GM12801 (cell line): ENCODE results near the gene HARBI1.

Experiments used
- TF ChIP-seq, protein P1 (sequence below): IDR thresholded peaks from one replicate; pipeline ENCODE4 v1.5.1; 2011; ENCODE audit warnings: control low read depth; ENCODE audit not compliant: insufficient read length; ENCODE audit errors: extremely low read depth

The HARBI1 gene

DNA sequence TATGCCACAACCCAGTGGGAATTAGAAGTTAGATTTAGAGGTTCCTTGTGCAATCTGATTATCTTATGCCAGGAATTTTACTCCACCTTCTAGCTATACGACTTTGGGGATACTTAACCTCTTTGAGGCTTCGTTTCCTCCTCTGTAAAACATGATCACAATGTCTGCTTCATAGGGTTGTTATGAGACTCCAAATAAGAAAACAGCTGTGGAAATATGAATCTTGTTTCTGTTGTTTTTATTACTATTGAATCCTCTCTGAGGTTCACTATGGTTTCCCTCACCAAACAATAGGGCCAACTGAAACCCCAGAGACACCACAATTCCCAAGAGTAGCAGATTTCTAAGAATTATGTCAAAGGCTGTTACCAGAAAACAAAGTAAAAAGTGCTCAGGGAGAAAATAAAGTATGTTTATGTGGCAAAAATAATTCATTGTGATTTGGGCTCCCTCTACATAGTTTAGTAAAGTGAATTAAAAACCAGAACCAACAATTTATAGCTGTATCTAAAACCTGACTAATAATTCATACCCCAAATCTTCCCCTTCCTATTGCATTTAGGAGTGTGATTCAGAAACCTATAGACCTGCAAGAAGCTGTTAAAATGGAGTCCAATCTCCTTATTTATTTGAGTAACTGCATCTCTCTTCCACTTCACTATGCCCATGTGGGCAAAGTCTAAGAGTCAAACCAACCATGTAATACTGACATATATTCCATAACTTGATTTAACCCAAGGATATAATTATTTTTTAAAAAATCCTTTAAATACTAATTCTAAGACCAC is 61.6 kb downstream of the HARBI1 start:
- TF ChIP-seq, protein P1, sequence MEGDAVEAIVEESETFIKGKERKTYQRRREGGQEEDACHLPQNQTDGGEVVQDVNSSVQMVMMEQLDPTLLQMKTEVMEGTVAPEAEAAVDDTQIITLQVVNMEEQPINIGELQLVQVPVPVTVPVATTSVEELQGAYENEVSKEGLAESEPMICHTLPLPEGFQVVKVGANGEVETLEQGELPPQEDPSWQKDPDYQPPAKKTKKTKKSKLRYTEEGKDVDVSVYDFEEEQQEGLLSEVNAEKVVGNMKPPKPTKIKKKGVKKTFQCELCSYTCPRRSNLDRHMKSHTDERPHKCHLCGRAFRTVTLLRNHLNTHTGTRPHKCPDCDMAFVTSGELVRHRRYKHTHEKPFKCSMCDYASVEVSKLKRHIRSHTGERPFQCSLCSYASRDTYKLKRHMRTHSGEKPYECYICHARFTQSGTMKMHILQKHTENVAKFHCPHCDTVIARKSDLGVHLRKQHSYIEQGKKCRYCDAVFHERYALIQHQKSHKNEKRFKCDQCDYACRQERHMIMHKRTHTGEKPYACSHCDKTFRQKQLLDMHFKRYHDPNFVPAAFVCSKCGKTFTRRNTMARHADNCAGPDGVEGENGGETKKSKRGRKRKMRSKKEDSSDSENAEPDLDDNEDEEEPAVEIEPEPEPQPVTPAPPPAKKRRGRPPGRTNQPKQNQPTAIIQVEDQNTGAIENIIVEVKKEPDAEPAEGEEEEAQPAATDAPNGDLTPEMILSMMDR: no peak

DNA sequence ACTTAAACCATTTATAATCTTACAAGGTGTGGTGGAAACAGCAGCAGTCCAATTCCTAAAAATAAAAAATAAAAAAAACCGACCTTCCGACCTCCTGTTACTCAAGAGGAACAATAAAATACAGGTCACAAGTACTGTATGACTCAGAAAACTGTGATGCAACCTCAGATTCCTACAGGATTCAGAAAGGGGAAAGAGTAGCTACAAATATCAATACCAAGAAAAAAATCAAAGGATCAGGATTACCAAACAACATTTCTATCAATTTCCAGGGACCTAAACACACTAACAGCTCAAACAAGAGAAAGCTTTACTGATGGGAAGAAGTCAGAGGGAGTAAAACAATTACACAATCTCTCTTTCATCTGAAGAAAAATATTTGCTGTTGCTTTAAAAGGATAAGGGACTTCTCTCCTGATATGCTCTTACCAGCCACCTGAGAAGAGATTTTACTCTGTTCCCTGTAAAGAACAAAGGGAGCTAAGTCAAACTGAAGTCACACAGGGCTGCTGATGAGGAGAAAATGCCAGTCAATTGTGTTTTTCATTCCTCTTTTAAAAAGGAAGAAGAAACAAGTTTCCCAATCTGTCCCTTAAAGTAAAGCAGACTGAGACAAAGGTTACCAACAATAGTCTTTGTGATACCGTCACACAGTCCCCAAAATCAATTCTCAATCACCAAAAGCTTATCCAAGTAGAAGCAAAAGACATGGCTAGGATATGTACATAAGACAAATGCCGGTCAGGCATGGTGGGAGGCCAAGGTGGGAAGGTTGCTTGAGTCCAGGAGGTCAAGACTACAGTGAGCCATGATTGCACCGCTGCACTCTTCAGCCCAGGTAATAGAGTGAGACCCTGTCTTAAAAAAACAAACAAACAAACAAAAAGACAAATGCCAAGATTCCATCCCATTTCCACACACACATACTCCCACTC is 62.5 kb downstream of the HARBI1 start:
- TF ChIP-seq, protein P1: no peak

DNA sequence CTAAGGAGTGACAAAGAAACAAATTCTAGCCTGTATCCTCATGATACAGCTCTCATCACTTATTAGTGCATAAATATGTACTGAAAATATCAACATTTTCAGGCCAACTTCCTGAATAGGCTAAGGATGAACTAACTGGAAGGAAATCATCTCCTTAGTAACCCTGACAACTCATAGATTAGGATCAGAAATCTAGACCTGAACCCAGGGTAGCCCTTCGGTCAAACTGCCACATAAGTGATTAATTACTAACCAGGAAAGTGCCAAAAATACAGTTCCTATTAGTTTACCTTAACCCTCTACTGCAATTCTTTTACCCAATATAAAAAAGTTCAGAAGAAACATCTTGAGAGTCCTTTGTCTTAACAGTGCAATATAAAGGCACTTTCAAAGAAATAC is 63.2 kb downstream of the HARBI1 start:
- TF ChIP-seq, protein P1: no peak
